BJ (cell line): ENCODE results near the gene NRL. TPM values are rescaled to one million over a fixed set of nuclear protein-coding genes. Genes with fewer than 3 reads are reported as not detected.
"Not testable (repeated sequence)": the region's sequence is repeated elsewhere in the genome, so short reads cannot be mapped to it uniquely, and the experiment has no call there.

Experiments used
- CTCF ChIA-PET: fragments of 350-600 bp; formaldehyde crosslinking; extraction: SDS; loops from one replicate; lab custom pipeline; 2021; ENCODE audit warnings: antibody characterized with exemption, inconsistent platforms; lab: Yijun Ruan, JAX
- POLR2A ChIA-PET: fragments of 300-600 bp; sonication (Branson Sonifier 250); formaldehyde crosslinking; extraction: SDS; loops from one replicate; lab custom pipeline; 2021; ENCODE audit warnings: antibody characterized with exemption; lab: Charles Lee
- DNase-seq: peaks from one replicate; pipeline ENCODE4 v3.0.0-alpha.2; 2011; ENCODE audit warnings: low read depth
- H3K27me3 ChIP-seq: 2 replicates; pipeline ENCODE4 v1.6.0; 2011; ENCODE audit warnings: low read length; ENCODE audit not compliant: control insufficient read depth, insufficient read depth
- H3K36me3 ChIP-seq: 2 replicates; pipeline ENCODE4 v1.5.1; 2011; ENCODE audit warnings: low read length; ENCODE audit not compliant: control insufficient read depth, insufficient read depth
- H3K4me3 ChIP-seq: 2 replicates; pipeline ENCODE4 v1.5.1; 2011; ENCODE audit warnings: low read depth, mild to moderate bottlenecking, control low read depth, low read length
- polyA plus RNA-seq: library from polyadenylated mRNA; depleted of rRNA; stranded (reverse); fragments of >200 nt; gene quantifications from 2 replicates; pipeline ENCODE4 v1.2.3, GENCODE V29; 2011
- TF ChIP-seq, protein P1 (sequence below): IDR thresholded peaks from 2 replicates; pipeline ENCODE4 v1.5.1; 2011; ENCODE audit warnings: low read depth, mild to moderate bottlenecking, control low read depth, inconsistent platforms, low read length, moderate library complexity; ENCODE audit not compliant: insufficient read depth

Gene NRL
- polyA plus RNA-seq, 1 experiment: 0.91 TPM

DNA sequence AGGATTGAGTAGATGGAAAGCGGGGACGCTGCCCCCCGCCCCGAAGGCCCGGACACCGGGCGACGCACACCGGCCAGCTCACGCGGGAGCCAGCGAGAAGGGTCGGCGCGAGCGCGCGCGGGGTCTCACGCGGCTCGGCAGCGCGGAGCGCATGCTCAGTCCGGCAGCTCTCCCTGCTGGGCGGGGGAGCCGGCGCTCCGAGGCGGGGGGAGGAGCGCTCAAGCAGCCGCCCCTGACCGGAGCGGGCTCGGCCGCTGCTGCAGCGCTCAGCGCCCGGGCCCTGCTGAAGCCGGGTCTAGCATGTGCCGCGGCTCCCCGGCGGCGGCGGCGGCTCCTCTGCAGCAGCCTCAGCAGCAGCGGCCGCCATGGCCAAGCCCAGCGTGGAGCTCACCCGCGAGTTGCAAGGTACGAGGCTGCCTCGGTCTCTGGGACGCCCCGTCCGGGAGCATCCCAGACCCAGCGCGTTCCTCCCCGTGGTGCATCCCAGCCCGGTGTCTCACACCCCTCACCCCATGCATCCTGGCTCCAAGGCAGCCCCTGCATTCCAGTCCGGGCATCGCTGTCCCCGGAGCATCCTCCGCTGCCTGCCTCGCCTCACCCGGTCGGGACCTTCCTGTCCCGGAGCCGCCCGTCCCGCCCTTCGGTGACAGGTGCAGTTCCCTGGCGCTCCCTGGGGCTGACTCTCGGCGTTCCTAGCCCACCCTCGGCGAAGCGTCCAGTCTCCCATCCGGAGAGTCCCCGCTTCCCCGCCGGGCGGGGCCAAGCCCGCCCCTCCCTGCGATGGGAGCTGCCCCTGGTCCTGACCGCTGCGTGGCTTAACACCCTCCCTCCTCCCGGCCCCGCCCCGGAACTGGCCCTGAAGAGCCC is 62.7 kb downstream of the NRL start, which contains the start of gene CARMIL3:
TSS of gene CARMIL3 (plus strand) at position 221 of the 867 bp plus-strand sequence. CDS start at position 366, 145 bp downstream.
- DNase-seq: no peak
- Histone ChIP-seq H3K36me3 (no peaks in the 10 kb centered on the region), H3K4me3 (peak within 1 kb of the TSS; percentile 48), H3K27me3 (peaks cover 15% of the 10 kb centered on the region)
- ChIA-PET POLR2A (no interaction called here), CTCF (interaction anchor here (0.6 to 2.0 kb wide), 8 partner anchors 16 to 114 kb away, joined by 3 to 12 read pairs (median 4); partner anchors contain the start of gene PSME2)
- TF ChIP-seq, protein P1, sequence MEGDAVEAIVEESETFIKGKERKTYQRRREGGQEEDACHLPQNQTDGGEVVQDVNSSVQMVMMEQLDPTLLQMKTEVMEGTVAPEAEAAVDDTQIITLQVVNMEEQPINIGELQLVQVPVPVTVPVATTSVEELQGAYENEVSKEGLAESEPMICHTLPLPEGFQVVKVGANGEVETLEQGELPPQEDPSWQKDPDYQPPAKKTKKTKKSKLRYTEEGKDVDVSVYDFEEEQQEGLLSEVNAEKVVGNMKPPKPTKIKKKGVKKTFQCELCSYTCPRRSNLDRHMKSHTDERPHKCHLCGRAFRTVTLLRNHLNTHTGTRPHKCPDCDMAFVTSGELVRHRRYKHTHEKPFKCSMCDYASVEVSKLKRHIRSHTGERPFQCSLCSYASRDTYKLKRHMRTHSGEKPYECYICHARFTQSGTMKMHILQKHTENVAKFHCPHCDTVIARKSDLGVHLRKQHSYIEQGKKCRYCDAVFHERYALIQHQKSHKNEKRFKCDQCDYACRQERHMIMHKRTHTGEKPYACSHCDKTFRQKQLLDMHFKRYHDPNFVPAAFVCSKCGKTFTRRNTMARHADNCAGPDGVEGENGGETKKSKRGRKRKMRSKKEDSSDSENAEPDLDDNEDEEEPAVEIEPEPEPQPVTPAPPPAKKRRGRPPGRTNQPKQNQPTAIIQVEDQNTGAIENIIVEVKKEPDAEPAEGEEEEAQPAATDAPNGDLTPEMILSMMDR: no peak

DNA sequence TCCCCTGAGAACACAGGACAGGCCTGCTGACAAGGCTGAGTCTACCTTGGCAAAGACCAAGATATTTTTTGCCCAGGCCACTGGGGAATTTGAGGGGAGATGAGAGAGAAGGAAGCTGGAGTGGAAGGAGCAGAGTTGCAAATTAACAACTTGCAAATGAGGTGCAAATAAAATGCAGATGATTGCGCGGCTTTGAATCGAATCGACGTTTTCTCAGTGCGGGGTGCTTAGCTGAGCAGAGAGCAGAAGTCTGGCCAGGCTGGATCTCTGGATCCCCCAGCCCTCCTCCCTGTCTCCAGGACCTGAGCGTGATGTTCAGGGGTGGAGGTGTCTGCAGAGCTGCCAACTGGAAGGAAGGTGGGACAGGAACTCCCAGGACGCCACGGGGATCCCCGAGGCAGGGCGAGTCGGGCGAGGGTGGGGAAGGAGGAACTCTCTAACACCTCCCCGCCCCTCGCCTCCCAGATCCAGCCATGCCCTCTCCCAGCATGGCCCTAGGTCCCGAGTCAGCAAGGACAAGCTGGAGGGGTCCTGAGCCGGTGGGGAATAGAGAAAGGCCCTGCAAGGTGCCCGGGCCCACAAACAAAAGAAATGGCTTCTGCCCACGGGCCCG is 63.5 kb downstream of the NRL start:
- no peak for DNase-seq
- Histone ChIP-seq H3K36me3 (no peaks in the 10 kb centered on the region), H3K27me3 (peaks cover 14% of the 10 kb centered on the region), H3K4me3 (peak overlapping the region; percentile 48)
- ChIA-PET POLR2A (no interaction called here), CTCF (interaction anchor here (0.6 to 2.0 kb wide), 9 partner anchors 15 to 257 kb away, joined by 3 to 12 read pairs (median 4); partner anchors contain the start of gene PSME2)
- TF ChIP-seq, protein P1: no peak

DNA sequence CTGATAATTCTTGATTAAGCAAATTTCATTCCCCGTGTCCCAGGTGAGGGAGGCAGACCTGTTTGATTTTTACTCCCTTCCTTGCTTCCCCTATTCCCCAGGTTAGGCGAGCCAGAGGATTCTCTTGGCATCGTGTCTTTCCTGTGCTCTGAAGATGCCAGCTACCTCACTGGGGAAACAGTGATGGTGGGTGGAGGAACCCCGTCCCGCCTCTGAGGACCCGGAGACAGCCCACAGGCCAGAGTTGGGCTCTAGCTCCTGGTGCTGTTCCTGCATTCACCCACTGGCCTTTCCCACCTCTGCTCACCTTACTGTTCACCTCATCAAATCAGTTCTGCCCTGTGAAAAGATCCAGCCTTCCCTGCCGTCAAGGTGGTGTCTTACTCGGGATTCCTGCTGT is 64.0 kb downstream of the NRL start:
- DNase-seq, H3K36me3 ChIP-seq, POLR2A ChIA-PET, H3K4me3 ChIP-seq: not testable (repeated sequence)
- peaks cover 12% of the 10 kb centered on the region for H3K27me3 ChIP-seq
- CTCF ChIA-PET: interaction anchor here (0.6 to 2.0 kb wide), 3 partner anchors 8 to 257 kb away, joined by 3 to 10 read pairs (median 5); no protein-coding TSS in a partner anchor

DNA sequence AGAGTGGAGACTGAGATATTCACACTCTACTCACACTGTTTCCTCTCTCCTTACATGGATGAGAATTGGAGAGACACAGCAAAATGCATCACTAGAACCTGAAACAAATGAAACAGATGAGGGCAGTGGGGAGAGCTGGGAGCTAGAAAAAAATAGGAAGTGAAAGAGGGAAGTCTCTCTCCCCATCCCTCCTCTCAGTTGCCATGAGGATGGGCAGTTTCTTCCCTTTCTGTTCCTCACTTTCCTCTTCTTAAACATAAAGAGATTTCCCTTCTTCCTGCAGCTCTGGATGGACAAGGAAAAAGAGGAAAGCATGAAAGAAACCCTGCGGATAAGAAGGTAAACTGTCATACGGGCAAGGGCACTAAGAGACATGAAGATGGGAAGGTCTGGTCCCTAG is 65.7 kb downstream of the NRL start:
- CTCF ChIA-PET, H3K36me3 ChIP-seq, H3K27me3 ChIP-seq, DNase-seq, POLR2A ChIA-PET, H3K4me3 ChIP-seq: not testable (repeated sequence)

DNA sequence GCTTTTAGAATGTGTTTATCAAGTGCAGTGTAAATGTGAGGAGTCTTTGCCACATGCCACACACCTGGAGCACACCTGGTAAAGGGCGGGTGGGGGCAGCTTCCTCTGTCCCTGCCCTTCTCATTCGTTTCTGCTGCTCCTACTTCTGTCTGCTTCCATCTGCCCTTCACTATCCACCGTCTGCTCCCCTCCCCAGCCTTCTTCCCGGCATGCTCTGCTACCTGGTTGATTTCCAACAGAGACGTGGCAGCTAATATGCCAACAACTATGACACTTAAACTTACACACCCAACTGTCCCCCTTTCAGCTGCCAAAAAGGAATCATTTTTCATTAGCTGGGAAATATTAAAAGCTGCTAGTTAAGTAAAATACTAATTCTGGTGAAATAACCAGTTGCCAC is 72.0 kb downstream of the NRL start:
- Histone ChIP-seq H3K27me3 (peaks cover 2% of the 10 kb centered on the region; the same call in 1 of the 2 replicates), H3K36me3 (no peaks in the 10 kb centered on the region), H3K4me3 (no peak overlapping the region)
- ChIA-PET POLR2A (no interaction called here), CTCF (interaction anchor here (0.6 to 2.8 kb wide), 3 partner anchors 11 to 108 kb away, joined by 3 to 6 read pairs (median 4); no protein-coding TSS in a partner anchor)
- TF ChIP-seq, protein P1: no peak
- DNase-seq: no peak

DNA sequence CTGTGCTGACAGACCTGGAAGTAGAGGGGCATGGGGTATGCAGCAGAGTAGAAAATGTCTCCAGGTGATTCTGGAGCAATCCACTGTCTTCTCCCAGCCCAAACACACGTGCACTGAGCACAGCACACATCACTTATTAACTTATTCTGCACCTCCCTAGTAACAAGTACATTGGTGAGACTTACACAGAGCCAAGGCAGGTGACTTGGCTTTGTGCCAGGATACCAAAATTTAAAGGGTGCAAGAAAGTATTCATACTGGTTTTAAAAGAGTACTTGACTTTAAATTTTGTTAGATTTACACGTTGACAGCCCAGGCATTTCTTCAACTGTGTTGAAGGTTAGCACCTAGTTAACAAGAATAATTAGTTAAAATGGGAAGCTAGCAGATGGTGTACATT is 74.1 kb downstream of the NRL start:
- POLR2A ChIA-PET: no interaction called here

More for the DNA sequence above, 74.1 kb downstream of the NRL start:
- TF ChIP-seq, protein P1: no peak
- Histone ChIP-seq H3K27me3 (0 out of 2 replicates have a peak, but pooled peaks cover 2% of the 10 kb centered on the region), H3K36me3 (no peaks in the 10 kb centered on the region), H3K4me3 (no peak overlapping the region)
- DNase-seq: no peak
- CTCF ChIA-PET: no interaction called here
